Activated T-cell treated with anti-CD3 and anti-CD28 coated beads for 48 hours (primary cell): ENCODE results near the gene DLX5.
"Not testable (repeated sequence)": the region's sequence is repeated elsewhere in the genome, so short reads cannot be mapped to it uniquely, and the experiment has no call there.

ENCODE experiments used
- DNase-seq: peaks from one replicate; pipeline ENCODE4 v3.0.0-alpha.2; 2020; ENCODE audit warnings: low read depth

DLX5 gene

DNA sequence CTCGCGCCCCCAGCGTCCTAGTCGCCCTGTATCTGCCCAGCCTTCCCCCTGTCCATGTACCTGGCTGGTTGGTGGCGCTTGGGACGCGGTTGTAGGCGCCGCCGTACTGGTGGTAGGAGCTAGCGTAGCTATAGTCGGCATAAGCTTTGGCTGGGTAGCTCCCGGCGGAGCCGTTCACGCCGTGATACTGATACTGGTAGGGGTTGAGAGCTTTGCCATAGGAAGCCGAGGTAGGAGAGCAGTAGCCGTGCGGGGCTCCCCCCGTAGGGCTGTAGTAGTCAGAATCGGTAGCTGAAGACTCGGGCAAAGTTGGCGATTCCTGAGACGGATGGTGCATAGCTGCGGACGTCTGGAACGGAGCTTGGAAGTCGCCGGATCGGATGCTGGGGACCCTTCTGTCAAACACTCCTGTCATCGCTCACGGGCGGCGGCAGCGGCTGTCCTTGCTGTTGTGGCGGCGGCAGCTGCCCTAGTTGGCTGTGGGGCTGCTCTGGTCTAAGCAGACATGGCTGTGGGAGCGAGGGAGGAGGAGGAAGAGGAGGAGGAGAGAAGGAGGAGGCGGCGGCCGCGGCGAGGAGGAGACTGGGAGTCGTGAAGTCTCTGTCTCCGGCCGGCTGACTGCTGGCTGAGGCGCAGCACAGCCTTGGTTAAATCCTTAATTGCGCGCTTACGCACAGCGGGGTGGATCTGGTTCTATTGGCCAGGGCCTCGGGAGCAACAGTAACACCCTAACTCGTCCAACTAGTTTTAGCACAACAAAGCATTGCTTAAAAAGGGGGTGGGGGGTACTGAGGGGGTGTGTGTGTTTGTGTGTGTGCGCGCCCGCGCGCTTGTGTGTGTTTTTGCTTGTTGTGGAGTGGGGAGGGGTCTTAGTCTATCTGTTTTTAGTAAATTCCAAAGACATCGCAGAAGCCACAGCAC, at the start of gene DLX5:
Gene DLX5 (minus strand): TSS at position 623 of the 921 bp plus-strand sequence. CDS start 208 bp downstream, at position 415.
- no peak for DNase-seq

GRCh38 chr7:97072025-97072424, 47.4 kb upstream of the DLX5 start:
- DNase-seq = not testable (repeated sequence)

- DNase-seq = no peak
These were observed 40.4 kb upstream of the DLX5 start for GRCh38 chr7:97064972-97065587.

DNA sequence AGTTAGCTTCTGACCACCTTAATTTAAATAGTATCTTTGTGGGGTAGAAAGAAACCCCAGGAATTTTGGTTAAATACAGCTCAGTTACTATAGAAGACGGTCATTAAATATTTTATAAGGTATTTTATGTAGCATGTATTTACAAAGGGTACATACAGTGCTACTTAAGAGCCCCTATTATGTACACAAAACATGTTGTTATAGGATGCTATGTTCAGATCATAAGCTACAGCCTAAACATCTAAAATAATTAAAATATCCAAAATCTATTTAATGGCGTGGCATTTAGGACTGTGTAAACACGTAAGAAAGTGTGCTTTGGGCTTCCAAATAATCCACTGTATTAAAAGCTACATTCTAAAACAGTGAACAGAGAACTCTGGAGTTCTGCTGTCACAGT, 39.4 kb upstream of the DLX5 start:
- no peak for DNase-seq

- no peak for DNase-seq
These were observed 18.6 kb upstream of the DLX5 start for GRCh38 chr7:97043281-97043680.

GRCh38 chr7:97039374-97040065, 14.9 kb upstream of the DLX5 start:
- DNase-seq = no peak

GRCh38 chr7:97034213-97034852, 9.7 kb upstream of the DLX5 start:
- not testable (repeated sequence) for DNase-seq

- peak; percentile 50 for DNase-seq
These were observed 3.0 kb upstream of the DLX5 start for GRCh38 chr7:97027427-97028234.

DNA sequence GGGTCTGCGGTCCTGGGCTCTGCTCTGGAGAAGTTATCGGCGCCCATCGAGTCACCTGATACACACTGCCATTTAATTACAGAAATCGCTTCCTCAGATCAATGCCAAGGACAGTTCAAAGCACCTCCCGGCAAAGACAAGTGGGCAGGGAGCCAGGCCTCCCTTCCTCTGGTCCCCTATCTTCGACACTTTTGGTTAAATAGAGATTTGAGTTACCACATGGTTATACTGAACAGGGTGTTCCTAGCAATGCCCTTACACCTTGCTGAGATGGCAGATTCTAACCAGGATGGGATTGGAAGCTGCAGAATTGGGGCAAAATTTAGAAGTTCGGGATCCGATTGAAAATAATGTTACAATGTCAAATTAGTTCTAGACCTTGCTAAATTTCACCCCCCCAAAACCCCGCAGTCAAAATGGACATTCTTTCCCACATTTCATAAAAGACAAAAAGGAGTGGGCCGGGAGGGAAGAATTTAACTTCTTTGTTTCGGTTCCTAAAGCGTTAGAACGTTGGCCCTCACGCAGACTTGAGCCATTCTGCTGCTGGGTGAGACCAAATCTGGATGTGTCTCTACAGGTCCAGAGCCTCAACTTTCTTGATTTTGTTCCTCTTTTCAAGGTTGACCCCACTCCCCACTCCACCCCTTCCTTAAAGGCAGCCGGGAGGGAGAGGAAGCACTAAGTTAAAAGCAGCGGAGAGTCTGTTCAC, 2.2 kb upstream of the DLX5 start:
- no peak for DNase-seq

DNA sequence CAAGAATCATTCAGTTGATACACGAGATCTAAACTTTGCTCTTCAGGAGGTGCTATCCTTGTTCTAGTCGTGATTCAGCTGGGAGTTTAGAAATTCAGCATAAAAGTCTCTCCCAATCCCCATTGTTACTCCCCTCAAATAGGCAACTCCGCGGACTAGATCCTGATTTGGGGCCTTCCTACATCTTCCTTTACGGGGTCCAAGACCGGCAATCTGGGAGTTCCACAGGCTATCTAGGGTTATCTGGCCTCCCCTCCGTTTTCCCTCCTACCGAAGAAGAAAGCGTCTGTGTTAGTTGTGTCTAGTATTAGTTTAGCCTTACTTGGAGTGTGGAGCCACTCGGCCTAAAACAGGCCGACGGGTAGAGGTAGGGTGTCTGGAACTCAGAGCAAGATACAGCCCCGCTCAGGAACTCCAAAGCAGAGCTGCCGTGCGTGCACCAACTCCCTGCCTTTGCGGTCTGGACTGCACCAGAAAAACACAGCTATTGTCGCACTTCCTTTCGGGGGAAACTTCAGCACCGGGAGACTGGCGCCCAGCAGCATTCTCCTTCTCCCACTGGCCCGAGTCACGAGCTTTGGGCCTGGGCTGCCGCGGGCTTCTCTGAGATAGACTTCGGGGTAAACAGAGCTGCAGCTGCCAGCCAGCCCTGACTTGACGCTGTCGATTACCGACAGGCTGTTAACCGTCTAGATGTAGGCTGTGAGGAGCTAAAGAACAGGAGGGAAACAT, 1.5 kb upstream of the DLX5 start:
- no peak for DNase-seq

- no peak for DNase-seq
These were observed 484 bp upstream of the DLX5 start for GRCh38 chr7:97025130-97025499.

GRCh38 chr7:97022491-97023306, 1.9 kb downstream of the DLX5 start:
- no peak for DNase-seq

DNA sequence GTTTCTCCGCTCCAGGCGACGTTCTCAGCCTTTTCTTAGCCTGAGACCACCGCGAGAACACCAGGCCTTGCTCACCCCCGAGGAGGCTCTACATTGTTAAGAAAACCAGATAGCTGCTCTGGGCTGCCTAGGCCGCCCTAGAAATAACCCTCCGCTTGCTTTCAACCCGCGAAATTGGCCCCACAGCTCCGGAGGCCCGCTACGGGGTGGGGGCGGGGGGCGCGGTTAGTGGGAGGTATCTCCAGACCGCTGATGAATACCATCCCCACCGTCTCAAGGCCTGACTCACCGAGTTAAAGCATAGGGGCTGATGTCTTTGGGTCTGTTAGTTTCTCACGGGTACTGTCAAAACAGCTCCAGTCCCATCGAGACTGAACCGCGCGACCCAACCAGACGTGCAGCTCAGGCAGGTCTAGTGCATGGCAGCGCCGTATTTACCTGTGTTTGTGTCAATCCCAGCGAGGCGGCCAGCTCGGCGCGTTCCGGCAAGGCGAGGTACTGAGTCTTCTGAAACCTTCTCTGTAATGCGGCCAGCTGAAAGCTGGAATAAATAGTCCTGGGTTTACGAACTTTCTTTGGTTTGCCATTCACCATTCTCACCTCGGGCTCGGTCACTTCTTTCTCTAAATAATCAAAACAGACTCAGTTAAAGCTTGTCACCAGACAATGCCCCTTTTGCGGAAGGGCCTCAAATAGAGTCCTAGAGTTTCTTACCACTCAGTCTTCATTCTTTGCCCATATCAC, 2.7 kb downstream of the DLX5 start:
- no peak for DNase-seq

- no peak for DNase-seq
These were observed 3.5 kb downstream of the DLX5 start for GRCh38 chr7:97020996-97021746.

GRCh38 chr7:97020601-97020995, 4.0 kb downstream of the DLX5 start:
- DNase-seq = no peak

DNA sequence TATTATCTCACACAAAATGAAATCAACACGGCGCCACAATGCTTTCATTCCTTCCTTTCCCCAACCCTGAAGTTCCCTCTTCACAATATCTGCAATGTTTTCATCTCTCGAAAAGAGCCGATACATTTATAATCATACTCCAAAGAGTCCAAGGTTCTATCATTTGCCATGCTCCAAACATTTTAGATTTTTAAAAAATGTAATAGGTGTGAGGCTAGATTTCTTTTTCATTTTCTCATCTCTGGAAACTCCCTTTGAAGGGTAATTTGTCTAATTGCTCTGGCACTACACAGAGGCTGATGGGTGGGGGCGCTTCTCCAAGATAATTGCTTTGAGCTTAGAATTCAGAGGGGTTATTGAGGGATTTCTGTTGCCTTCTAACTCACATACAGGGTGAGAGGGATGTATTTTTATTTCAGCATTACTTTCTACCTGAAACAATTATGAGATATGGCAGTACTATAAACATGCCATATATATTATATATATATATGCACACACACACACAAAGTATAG, 4.9 kb downstream of the DLX5 start:
- DNase-seq = no peak

GRCh38 chr7:97018791-97019531, 5.7 kb downstream of the DLX5 start:
- no peak for DNase-seq
